Tibial nerve (tissue), 4 donors: ENCODE measurements around the gene GRIN1.

Experiments used
- EP300 ChIP-seq, 2 donors: sonication (generic); formaldehyde crosslinking; IDR thresholded peaks; one replicate each; pipeline ENCODE4 v1.6.1; 2017; ENCODE audit warnings: antibody characterized with exemption in 2 of 2, mild to moderate bottlenecking in 1 of 2
- POLR2A ChIP-seq, 2 donors: fragments of 450-650 bp; IDR thresholded peaks; one replicate each; pipeline ENCODE4 v1.6.1; 2017; ENCODE audit warnings: antibody characterized with exemption in 2 of 2, mild to moderate bottlenecking in 2 of 2, moderate library complexity in 2 of 2
- TF ChIP-seq, protein P1 (sequence below), 5 experiments: fragments of 200-600 bp in 3 of 5; fragments of 450-650 bp in 2 of 5; sonication (generic) in 3 of 5; IDR thresholded peaks; one replicate each; pipeline ENCODE4 v1.5.1; 2016 to 2019; ENCODE audit warnings: antibody characterized with exemption in 5 of 5, mild to moderate bottlenecking in 3 of 5, moderate library complexity in 2 of 5

DNA sequence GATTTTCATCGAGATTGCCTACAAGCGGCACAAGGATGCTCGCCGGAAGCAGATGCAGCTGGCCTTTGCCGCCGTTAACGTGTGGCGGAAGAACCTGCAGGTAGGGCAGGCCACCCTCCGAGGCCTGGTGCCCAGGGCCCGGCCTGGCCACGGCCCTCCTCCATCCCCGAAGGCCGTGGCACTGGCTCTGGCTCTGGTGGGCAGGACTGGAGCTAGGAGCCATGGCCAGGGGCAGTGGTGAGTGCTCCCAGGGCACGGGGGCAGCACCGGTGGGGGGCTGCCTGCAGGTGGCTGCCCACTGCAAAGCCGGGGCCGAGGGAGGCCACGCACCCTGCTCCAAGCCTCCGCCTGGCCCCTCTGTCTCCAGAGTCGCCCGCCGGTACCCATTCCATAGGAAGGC, 24.9 kb downstream of the GRIN1 start:
- TF ChIP-seq, protein P1, sequence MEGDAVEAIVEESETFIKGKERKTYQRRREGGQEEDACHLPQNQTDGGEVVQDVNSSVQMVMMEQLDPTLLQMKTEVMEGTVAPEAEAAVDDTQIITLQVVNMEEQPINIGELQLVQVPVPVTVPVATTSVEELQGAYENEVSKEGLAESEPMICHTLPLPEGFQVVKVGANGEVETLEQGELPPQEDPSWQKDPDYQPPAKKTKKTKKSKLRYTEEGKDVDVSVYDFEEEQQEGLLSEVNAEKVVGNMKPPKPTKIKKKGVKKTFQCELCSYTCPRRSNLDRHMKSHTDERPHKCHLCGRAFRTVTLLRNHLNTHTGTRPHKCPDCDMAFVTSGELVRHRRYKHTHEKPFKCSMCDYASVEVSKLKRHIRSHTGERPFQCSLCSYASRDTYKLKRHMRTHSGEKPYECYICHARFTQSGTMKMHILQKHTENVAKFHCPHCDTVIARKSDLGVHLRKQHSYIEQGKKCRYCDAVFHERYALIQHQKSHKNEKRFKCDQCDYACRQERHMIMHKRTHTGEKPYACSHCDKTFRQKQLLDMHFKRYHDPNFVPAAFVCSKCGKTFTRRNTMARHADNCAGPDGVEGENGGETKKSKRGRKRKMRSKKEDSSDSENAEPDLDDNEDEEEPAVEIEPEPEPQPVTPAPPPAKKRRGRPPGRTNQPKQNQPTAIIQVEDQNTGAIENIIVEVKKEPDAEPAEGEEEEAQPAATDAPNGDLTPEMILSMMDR (IDR thresholded peaks at IDR 0.05), result no peak
- TF ChIP-seq POLR2A (IDR thresholded peaks at IDR 0.05) (no peak), EP300 (IDR thresholded peaks at IDR 0.05) (no peak)
